Stimulated activated CD8-positive, alpha-beta memory T cell treated with anti-CD3 and anti-CD28 coated beads, Interleukin-2, amount 100 ng/mL, for 1 hour (primary cell): ENCODE data around the gene TCHP.
"Not testable (repeated sequence)": the region's sequence is repeated elsewhere in the genome, so short reads cannot be mapped to it uniquely, and the experiment has no call there.

Experiments used
- DNase-seq, 2 donors: peaks; one replicate each; pipeline ENCODE4 v3.0.0-alpha.2; 2020; ENCODE audit warnings: low read depth in 2 of 2

Gene TCHP

GRCh38 chr12:109879351-109880042 lies 20.6 kb upstream of the TCHP start:
- DNase-seq, result no peak

- peak; percentile 75 to 84 for DNase-seq
These were observed 19.8 kb upstream of the TCHP start, which contains the start of gene GLTP for GRCh38 chr12:109880043-109880931. TSS of gene GLTP (minus strand) at chr12:109880541. CDS start at chr12:109880374, 167 bp downstream.

GRCh38 chr12:109880938-109881337 lies 19.1 kb upstream of the TCHP start:
- DNase-seq, result no peak

GRCh38 chr12:109881752-109882151 lies 18.3 kb upstream of the TCHP start:
- DNase-seq, result no peak

- no peak for DNase-seq
These were observed 16.6 kb upstream of the TCHP start for GRCh38 chr12:109883461-109883860.

- no peak for DNase-seq
These were observed 14.5 kb upstream of the TCHP start for GRCh38 chr12:109885616-109886015.

GRCh38 chr12:109888179-109889020 lies 11.7 kb upstream of the TCHP start:
- DNase-seq, result no peak

GRCh38 chr12:109890620-109891170 lies 9.4 kb upstream of the TCHP start:
- DNase-seq, result no peak

GRCh38 chr12:109891731-109892130 lies 8.3 kb upstream of the TCHP start:
- DNase-seq, result not testable (repeated sequence)

- DNase-seq, result no peak
These were observed 7.8 kb upstream of the TCHP start for GRCh38 chr12:109892165-109892715.

GRCh38 chr12:109892748-109893147 lies 7.3 kb upstream of the TCHP start:
- no peak for DNase-seq

GRCh38 chr12:109893261-109893995 lies 6.6 kb upstream of the TCHP start:
- no peak for DNase-seq

GRCh38 chr12:109894939-109895338 lies 5.1 kb upstream of the TCHP start:
- DNase-seq, result no peak

- DNase-seq, result no peak
These were observed 3.9 kb upstream of the TCHP start for GRCh38 chr12:109896188-109896587.

- DNase-seq, result no peak
These were observed 3.0 kb upstream of the TCHP start for GRCh38 chr12:109897029-109897428.

GRCh38 chr12:109899345-109899744 lies 729 bp upstream of the TCHP start:
- DNase-seq, result not testable (repeated sequence)

- no peak for DNase-seq
These were observed 892 bp downstream of the TCHP start for GRCh38 chr12:109900752-109901580.

GRCh38 chr12:109902891-109903418 lies 2.9 kb downstream of the TCHP start:
- DNase-seq, result no peak

GRCh38 chr12:109905301-109905700 lies 5.2 kb downstream of the TCHP start:
- no peak for DNase-seq
